Naive thymus-derived CD4-positive, alpha-beta T cell (primary cell): ENCODE data around the gene DNM1L. TPM values are rescaled to one million over a fixed set of nuclear protein-coding genes. Genes with fewer than 3 reads are reported as not detected.
A peak's percentile ranks its signal among the peaks of the same experiment; 100 is the strongest.
"Not testable (repeated sequence)": the region's sequence is repeated elsewhere in the genome, so short reads cannot be mapped to it uniquely, and the experiment has no call there.

ENCODE experiments used
- ATAC-seq: fragments of 150-1000 bp; cut with Tn5 transposase; 2 replicates; pipeline ENCODE4 v1.10.0; 2021; ENCODE audit warnings: mild to moderate bottlenecking, moderate library complexity
- CTCF ChIA-PET: fragments of 350-600 bp; sonication (Branson Sonifier 250); formaldehyde crosslinking; loops from one replicate; lab custom pipeline; 2021; ENCODE audit warnings: antibody characterized with exemption; lab: Charles Lee
- POLR2A ChIA-PET: fragments of 350-600 bp; sonication (Branson Sonifier 250); formaldehyde crosslinking; loops from one replicate; lab custom pipeline; 2021; ENCODE audit warnings: antibody characterized with exemption, inconsistent platforms; lab: Charles Lee
- DNase-seq, 9 donors: peaks; one replicate each; pipeline versions ENCODE4 v3.0.0 to v3.0.0-alpha.2; 2020 to 2022; ENCODE audit warnings: mixed read lengths in 1 of 9
- H3K27ac ChIP-seq: one replicate; pipeline ENCODE4 v1.7.0; 2013; ENCODE audit warnings: mild to moderate bottlenecking, low read depth, low read length, moderate library complexity
- H3K27me3 ChIP-seq, 2 donors: one replicate each; pipeline ENCODE4 v1.7.0; 2013; ENCODE audit warnings: low read length in 2 of 2, mild to moderate bottlenecking in 2 of 2, moderate library complexity in 2 of 2; ENCODE audit not compliant: control insufficient read depth in 2 of 2, insufficient read depth in 2 of 2
- H3K36me3 ChIP-seq, 3 experiments: 1 replicate in 2 of 3; 2 replicates in 1 of 3; pipeline ENCODE4 v1.7.0; 2013; ENCODE audit warnings: low read length in 3 of 3, mild to moderate bottlenecking in 3 of 3, moderate library complexity in 1 of 3; ENCODE audit not compliant: insufficient read depth in 3 of 3, control insufficient read depth in 2 of 3
- H3K4me1 ChIP-seq, 2 donors: one replicate each; pipeline ENCODE4 v1.7.0; 2013; ENCODE audit warnings: low read length in 2 of 2, mild to moderate bottlenecking in 2 of 2, moderate library complexity in 1 of 2; ENCODE audit not compliant: control insufficient read depth in 2 of 2, insufficient read depth in 2 of 2
- H3K4me3 ChIP-seq: 2 replicates; pipeline ENCODE4 v1.7.0; 2013; ENCODE audit warnings: mild to moderate bottlenecking, low read length
- H3K9me3 ChIP-seq, 3 experiments: 1 replicate in 2 of 3; 2 replicates in 1 of 3; pipeline ENCODE4 v1.7.0; 2013; ENCODE audit warnings: low read length in 3 of 3; ENCODE audit not compliant: control insufficient read depth in 2 of 3
- H3K27ac Mint-ChIP-seq, 9 donors: one replicate each; pipeline ENCODE4 v1.8.0; 2020 to 2022; ENCODE audit warnings: mixed read lengths in 9 of 9, mild to moderate bottlenecking in 8 of 9, moderate library complexity in 5 of 9, inconsistent platforms in 2 of 9
- H3K27me3 Mint-ChIP-seq, 5 donors: one replicate each; pipeline ENCODE4 v1.8.0; 2021 to 2022; ENCODE audit warnings: mixed read lengths in 5 of 5, mild to moderate bottlenecking in 1 of 5
- H3K36me3 Mint-ChIP-seq, 5 donors: one replicate each; pipeline ENCODE4 v1.8.0; 2020 to 2022; ENCODE audit warnings: mixed read lengths in 5 of 5, mild to moderate bottlenecking in 3 of 5, inconsistent platforms in 1 of 5
- H3K4me1 Mint-ChIP-seq, 7 donors: one replicate each; pipeline ENCODE4 v1.8.0; 2020 to 2022; ENCODE audit warnings: mixed read lengths in 7 of 7, mild to moderate bottlenecking in 3 of 7, inconsistent platforms in 1 of 7
- H3K4me3 Mint-ChIP-seq, 10 donors: one replicate each; pipeline ENCODE4 v1.8.0; 2020 to 2022; ENCODE audit warnings: mild to moderate bottlenecking in 10 of 10, mixed read lengths in 10 of 10, moderate library complexity in 6 of 10, inconsistent platforms in 2 of 10
- H3K9me3 Mint-ChIP-seq, 11 donors: one replicate each; pipeline ENCODE4 v1.8.0; 2020 to 2022; ENCODE audit warnings: mixed read lengths in 11 of 11, mild to moderate bottlenecking in 4 of 11, inconsistent platforms in 1 of 11, moderate library complexity in 1 of 11
- intact Hi-C, 2 donors: fragments of 100-400 bp; cut with micrococcal nuclease; formaldehyde crosslinking; loops; one replicate each; pipeline ENCODE4 v1.15.1; 2023
- polyA plus RNA-seq, 2 donors: library from polyadenylated mRNA; unstranded; fragments of 300-500 nt; fragmentation: Illumina TruSeq; gene quantifications; one replicate each; pipeline ENCODE4 v1.2.3, GENCODE V29; 2021
- total RNA-seq, 6 experiments: library from RNA in 5 of 6; stranded (reverse) in 5 of 6; gene quantifications; 1 replicate in 5 of 6; 2 replicates in 1 of 6; pipeline ENCODE4 v1.2.3 and lab custom pipeline; 2021 to 2026

The DNM1L gene
- total and polyA plus RNA-seq, 7 experiments from 2014 or later, result 17.4 to 68.4 (median 51.9) TPM

- CTCF ChIA-PET, result interaction anchor here (0.6 kb wide), 2 partner anchors 29 to 372 kb away, joined by 3 to 4 read pairs; no protein-coding TSS in a partner anchor
- H3K9me3 Mint-ChIP-seq, H3K9me3 ChIP-seq, ATAC-seq, intact Hi-C loops, H3K27ac ChIP-seq, H3K4me1 Mint-ChIP-seq, H3K27me3 ChIP-seq, H3K27me3 Mint-ChIP-seq, H3K4me3 ChIP-seq, DNase-seq, H3K4me1 ChIP-seq, POLR2A ChIA-PET, H3K4me3 Mint-ChIP-seq: not testable (repeated sequence)
- Mint-ChIP-seq H3K36me3 (peaks cover 11 to 35% (median 19%) of the 10 kb centered on the region in 5 donors), H3K27ac (peak overlapping the region in 1 of 9 donors; percentile 17)
- H3K36me3 ChIP-seq, result peaks cover 4 to 29% (median 16%) of the 10 kb centered on the region in 3 experiments
These were observed 46.2 kb downstream of the DNM1L start for GRCh38 chr12:32725308-32725707.

DNA sequence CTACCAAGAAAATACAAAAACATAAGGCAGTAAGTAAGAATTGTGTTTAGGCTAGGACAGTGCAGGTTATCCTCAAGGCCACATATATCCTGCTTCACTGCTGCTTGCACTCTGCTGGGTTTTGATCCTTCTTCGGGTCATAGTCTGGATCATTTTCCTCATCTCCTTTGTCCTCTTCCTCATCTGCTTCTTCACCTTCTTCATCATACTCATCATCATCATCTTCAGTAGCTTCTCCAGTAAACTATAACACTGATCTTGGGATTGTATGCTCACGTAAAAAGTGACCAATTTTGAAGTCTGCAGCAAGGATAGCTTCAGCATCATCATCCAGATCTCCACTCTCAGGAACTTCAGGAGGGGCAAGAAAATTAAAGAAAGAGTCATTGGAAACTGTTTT, 47.2 kb downstream of the DNM1L start:
- CTCF ChIA-PET, result no interaction called here
- Mint-ChIP-seq H3K4me1 (peaks cover 0 to 4% (median 2%) of the 10 kb centered on the region in 7 donors), H3K4me3 (no peak overlapping the region), H3K36me3 (peaks cover 11 to 36% (median 20%) of the 10 kb centered on the region in 5 donors), H3K27me3 (no peaks in the 10 kb centered on the region), H3K9me3 (no peaks in the 10 kb centered on the region), H3K27ac (peak overlapping the region in 3 of 9 donors; percentile 2 to 57 (median 50))
- H3K36me3 ChIP-seq, result peaks cover 0 to 30% (median 16%) of the 10 kb centered on the region in 3 experiments
- H3K27ac ChIP-seq, result no peak overlapping the region
- intact Hi-C loops, result no loop called here
- POLR2A ChIA-PET, result no interaction called here
- no peaks in the 10 kb centered on the region for H3K9me3 ChIP-seq
- H3K27me3 ChIP-seq, result no peaks in the 10 kb centered on the region
- ATAC-seq, result no peak
- H3K4me3 ChIP-seq, result no peak overlapping the region
- no peak for DNase-seq
- no peaks in the 10 kb centered on the region for H3K4me1 ChIP-seq

DNA sequence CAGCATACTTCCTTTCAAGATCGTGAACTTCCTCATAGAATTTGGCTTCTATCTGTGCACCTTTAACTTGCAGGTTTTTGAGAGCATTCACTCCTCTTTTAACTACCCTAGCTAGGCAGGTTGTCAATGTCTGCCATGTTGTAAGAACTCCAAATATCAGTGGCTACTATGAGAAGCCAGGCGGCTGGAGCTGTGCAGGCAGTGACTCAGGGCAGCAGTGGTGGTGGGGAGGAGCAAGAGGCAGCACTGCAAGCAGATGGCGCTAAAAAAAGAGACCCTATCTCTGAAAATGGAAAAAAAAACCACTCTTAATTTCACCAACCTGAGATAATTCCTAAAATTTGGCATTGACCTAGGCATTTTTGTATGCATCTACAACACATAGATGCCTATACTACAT, 48.1 kb downstream of the DNM1L start:
- Histone ChIP-seq H3K36me3 (peaks cover 0 to 30% (median 9%) of the 10 kb centered on the region in 3 experiments), H3K27ac (no peak overlapping the region), H3K27me3 (no peaks in the 10 kb centered on the region), H3K4me3 (no peak overlapping the region), H3K9me3 (no peaks in the 10 kb centered on the region), H3K4me1 (no peaks in the 10 kb centered on the region)
- ChIA-PET CTCF (no interaction called here), POLR2A (no interaction called here)
- DNase-seq (no peak), ATAC-seq (no peak)
- Mint-ChIP-seq H3K4me3 (no peak overlapping the region), H3K27ac (peak overlapping the region in 7 of 9 donors; percentile 1 to 60 (median 24)), H3K4me1 (peaks cover 0 to 4% (median 2%) of the 10 kb centered on the region in 7 donors), H3K36me3 (peaks cover 11 to 41% (median 21%) of the 10 kb centered on the region in 5 donors), H3K27me3 (no peaks in the 10 kb centered on the region), H3K9me3 (no peaks in the 10 kb centered on the region)
- intact Hi-C loops, result no loop called here

DNA sequence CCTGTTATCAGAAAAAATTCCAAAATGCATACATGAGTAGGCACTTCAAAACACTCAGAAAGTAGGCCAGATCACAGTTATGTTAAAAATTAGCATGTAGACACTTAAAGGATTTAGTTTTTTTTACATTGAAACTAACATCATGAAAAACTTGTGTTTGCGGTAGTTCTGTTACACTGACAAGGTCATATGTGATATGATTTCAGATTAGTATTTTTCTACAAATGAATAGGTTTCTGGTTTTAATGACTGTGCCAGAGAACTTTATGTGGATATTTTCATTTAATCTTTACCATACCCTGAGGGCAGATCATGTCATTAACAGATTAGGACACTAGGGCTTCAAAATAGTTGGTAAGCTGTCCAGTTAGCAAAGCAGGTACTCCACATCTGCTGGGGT, 55.9 kb downstream of the DNM1L start:
- ChIA-PET POLR2A (no interaction called here), CTCF (interaction anchor here (0.6 kb wide), 2 partner anchors 21 to 1112 kb away, joined by 3 read pairs; partner anchors contain the start of gene YARS2)
- H3K4me3 Mint-ChIP-seq, result no peak overlapping the region
- Histone ChIP-seq H3K9me3 (no peaks in the 10 kb centered on the region), H3K27me3 (no peaks in the 10 kb centered on the region), H3K36me3 (peaks cover 0 to 38% (median 2%) of the 10 kb centered on the region in 3 experiments), H3K4me1 (no peaks in the 10 kb centered on the region), H3K4me3 (no peak overlapping the region), H3K27ac (no peak overlapping the region)
- DNase-seq (no peak), ATAC-seq (no peak)
- H3K27ac Mint-ChIP-seq, result peak overlapping the region in 3 of 9 donors; percentile 20 to 32 (median 20)
- H3K4me1 Mint-ChIP-seq, result peaks cover 0 to 15% (median 5%) of the 10 kb centered on the region in 7 donors
- peaks cover 0 to 30% (median 8%) of the 10 kb centered on the region in 5 donors for H3K36me3 Mint-ChIP-seq
- intact Hi-C loops, result no loop called here
- H3K27me3 Mint-ChIP-seq, result no peaks in the 10 kb centered on the region
- H3K9me3 Mint-ChIP-seq, result no peaks in the 10 kb centered on the region

DNA sequence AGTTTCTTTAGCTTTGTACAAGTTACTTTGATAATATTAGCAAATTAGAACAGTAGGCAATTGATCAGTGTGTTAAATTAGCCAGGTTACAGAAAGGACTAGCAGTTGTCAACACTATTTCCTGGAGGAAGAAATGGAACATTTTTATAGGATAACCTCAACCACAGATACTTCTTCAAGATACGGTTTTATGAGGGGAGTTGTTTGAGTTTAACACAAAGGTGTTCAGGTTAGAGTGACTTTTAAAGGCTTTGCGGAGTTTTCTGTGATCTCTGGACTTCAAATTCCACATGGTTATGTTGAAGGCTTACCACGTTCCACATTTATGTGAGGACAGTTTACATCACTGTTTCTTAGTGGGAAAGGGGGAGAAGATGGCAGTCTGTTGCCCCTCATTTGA, 57.3 kb downstream of the DNM1L start:
- DNase-seq (no peak), ATAC-seq (no peak)
- intact Hi-C loops, result no loop called here
- Histone ChIP-seq H3K4me1 (no peaks in the 10 kb centered on the region), H3K27me3 (no peaks in the 10 kb centered on the region), H3K4me3 (no peak overlapping the region), H3K9me3 (no peaks in the 10 kb centered on the region), H3K27ac (no peak overlapping the region), H3K36me3 (peaks cover 4 to 49% (median 9%) of the 10 kb centered on the region in 3 experiments)
- Mint-ChIP-seq H3K9me3 (no peaks in the 10 kb centered on the region), H3K36me3 (peaks cover 0 to 30% (median 8%) of the 10 kb centered on the region in 5 donors), H3K27me3 (no peaks in the 10 kb centered on the region), H3K27ac (peak overlapping the region in 3 of 9 donors; percentile 28 to 40 (median 38)), H3K4me1 (peaks cover 0 to 16% (median 5%) of the 10 kb centered on the region in 7 donors), H3K4me3 (no peak overlapping the region)
- POLR2A ChIA-PET, result no interaction called here
- CTCF ChIA-PET, result no interaction called here

DNA sequence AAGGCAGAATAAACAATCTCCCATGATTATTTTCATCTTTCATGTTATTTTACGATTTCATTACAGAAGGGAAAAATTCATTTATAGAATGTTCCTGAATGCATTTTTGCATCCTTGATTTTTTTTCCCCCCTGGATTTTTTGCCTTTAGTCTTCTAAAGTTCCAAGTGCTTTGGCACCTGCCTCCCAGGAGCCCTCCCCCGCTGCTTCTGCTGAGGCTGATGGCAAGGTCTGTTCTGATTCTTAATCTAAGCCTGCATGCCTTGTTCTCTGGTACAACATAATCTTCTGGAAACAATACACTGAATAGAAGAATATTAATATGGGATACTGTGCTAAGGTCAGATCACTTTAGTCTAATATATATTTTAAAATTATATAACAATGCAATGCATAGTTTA, 58.6 kb downstream of the DNM1L start:
- POLR2A ChIA-PET, result interaction anchor here (0.7 kb wide), 1 partner anchor 482 kb away, joined by 5 read pairs; no protein-coding TSS in a partner anchor
- Mint-ChIP-seq H3K27me3 (no peaks in the 10 kb centered on the region), H3K9me3 (no peaks in the 10 kb centered on the region), H3K36me3 (peaks cover 0 to 32% (median 10%) of the 10 kb centered on the region in 5 donors), H3K4me3 (no peak overlapping the region), H3K27ac (peak overlapping the region in 3 of 9 donors; percentile 45 to 65 (median 55)), H3K4me1 (peaks cover 0 to 16% (median 5%) of the 10 kb centered on the region in 7 donors)
- DNase-seq (no peak), ATAC-seq (no peak)
- Histone ChIP-seq H3K9me3 (no peaks in the 10 kb centered on the region), H3K4me1 (no peaks in the 10 kb centered on the region), H3K27ac (no peak overlapping the region), H3K4me3 (no peak overlapping the region), H3K36me3 (peaks cover 4 to 50% (median 13%) of the 10 kb centered on the region in 3 experiments), H3K27me3 (no peaks in the 10 kb centered on the region)
- CTCF ChIA-PET, result no interaction called here
- intact Hi-C loops, result no loop called here

DNA sequence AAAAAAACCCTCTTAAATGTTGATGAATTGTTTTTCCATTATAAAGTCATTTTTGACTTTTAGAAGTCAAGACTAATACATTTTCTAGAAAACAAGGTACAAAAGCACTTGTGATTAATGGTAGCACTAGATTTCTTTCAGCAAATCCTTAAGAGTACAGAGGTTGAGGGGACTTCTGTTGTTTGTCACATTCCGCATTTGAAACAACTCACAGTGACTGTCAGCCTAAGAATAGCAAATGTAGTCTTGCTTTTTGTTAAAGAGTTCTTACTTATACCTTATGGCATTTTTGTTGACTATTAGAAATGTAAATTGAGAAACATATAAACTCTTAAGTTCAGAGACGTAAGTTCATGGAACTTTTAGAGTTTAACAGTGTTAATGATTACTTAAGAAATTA, 60.2 kb downstream of the DNM1L start:
- H3K4me3 ChIP-seq, result no peak overlapping the region
- Mint-ChIP-seq H3K9me3 (no peaks in the 10 kb centered on the region), H3K27ac (peak overlapping the region in 3 of 9 donors; percentile 28 to 43 (median 40)), H3K4me3 (no peak overlapping the region), H3K36me3 (peaks cover 0 to 36% (median 17%) of the 10 kb centered on the region in 5 donors), H3K27me3 (no peaks in the 10 kb centered on the region), H3K4me1 (peaks cover 0 to 25% (median 13%) of the 10 kb centered on the region in 7 donors)
- intact Hi-C loops, result no loop called here
- ATAC-seq, result no peak
- no peak for DNase-seq
- no peaks in the 10 kb centered on the region for H3K4me1 ChIP-seq
- ChIA-PET CTCF (interaction anchor here (0.5 kb wide), 1 partner anchor 1208 kb away, joined by 4 read pairs; no protein-coding TSS in a partner anchor), POLR2A (no interaction called here)
- H3K27me3 ChIP-seq, result no peaks in the 10 kb centered on the region
- H3K36me3 ChIP-seq, result peaks cover 13 to 61% (median 13%) of the 10 kb centered on the region in 3 experiments
- H3K27ac ChIP-seq, result no peak overlapping the region
- H3K9me3 ChIP-seq, result no peaks in the 10 kb centered on the region
